Measurements from ENCODE around the gene MGAT5. TPM values are rescaled to one million over a fixed set of nuclear protein-coding genes. Genes with fewer than 3 reads are reported as not detected.

The MGAT5 gene
- total RNA-seq, 1 donor from 2014 or later, result 54.4 TPM

- intact Hi-C loops (cut with DNase I), result no loop called here
- H3K4me1 ChIP-seq, result peaks cover 21% of the 10 kb centered on the region
- ATAC-seq, result no peak
- no peaks in the 10 kb centered on the region for H3K27me3 ChIP-seq
- H3K4me3 ChIP-seq, result no peak overlapping the region
- TF ChIP-seq CTCF (IDR thresholded peaks at IDR 0.05), result no peak
- H3K9me3 ChIP-seq, result no peaks in the 10 kb centered on the region
- no peak for DNase-seq
- no peak overlapping the region for H3K27ac ChIP-seq
- no peaks in the 10 kb centered on the region for H3K36me3 ChIP-seq
These were observed 157.5 kb downstream of the MGAT5 start for GRCh38 chr2:134411279-134411827.

GRCh38 chr2:134411828-134412638, 158.2 kb downstream of the MGAT5 start:
- peaks cover 21% of the 10 kb centered on the region for H3K4me1 ChIP-seq
- no peaks in the 10 kb centered on the region for H3K9me3 ChIP-seq
- no peak overlapping the region for H3K27ac ChIP-seq
- H3K36me3 ChIP-seq, result no peaks in the 10 kb centered on the region
- no peak for DNase-seq
- H3K4me3 ChIP-seq, result no peak overlapping the region
- intact Hi-C loops (cut with DNase I), result no loop called here
- peak; percentile 66 for TF ChIP-seq CTCF (IDR thresholded peaks at IDR 0.05)
- no peaks in the 10 kb centered on the region for H3K27me3 ChIP-seq
- ATAC-seq, result peak; percentile 84

- Histone ChIP-seq H3K9me3 (no peaks in the 10 kb centered on the region), H3K27ac (no peak overlapping the region), H3K27me3 (no peaks in the 10 kb centered on the region), H3K36me3 (no peaks in the 10 kb centered on the region), H3K4me3 (no peak overlapping the region), H3K4me1 (peaks cover 21% of the 10 kb centered on the region)
- intact Hi-C loops (cut with DNase I), result no loop called here
- DNase-seq (no peak), ATAC-seq (no peak)
- TF ChIP-seq CTCF (IDR thresholded peaks at IDR 0.05), result no peak
These were observed 158.7 kb downstream of the MGAT5 start for GRCh38 chr2:134412639-134412999.

- H3K4me3 ChIP-seq, result no peak overlapping the region
- intact Hi-C loops (cut with DNase I), result no loop called here
- TF ChIP-seq CTCF (IDR thresholded peaks at IDR 0.05), result no peak
- H3K27ac ChIP-seq, result no peak overlapping the region
- no peaks in the 10 kb centered on the region for H3K27me3 ChIP-seq
- no peaks in the 10 kb centered on the region for H3K9me3 ChIP-seq
- peaks cover 20% of the 10 kb centered on the region for H3K4me1 ChIP-seq
- no peak for DNase-seq
- H3K36me3 ChIP-seq, result peaks cover 7% of the 10 kb centered on the region
- ATAC-seq, result no peak
These were observed 159.6 kb downstream of the MGAT5 start for GRCh38 chr2:134413430-134413829.

- no peak for ATAC-seq
These were observed 160.0 kb downstream of the MGAT5 start for GRCh38 chr2:134413912-134414311.

More at GRCh38 chr2:134413912-134414311, 160.0 kb downstream of the MGAT5 start:
- no peaks in the 10 kb centered on the region for H3K9me3 ChIP-seq
- H3K4me3 ChIP-seq, result no peak overlapping the region
- DNase-seq, result no peak
- no peaks in the 10 kb centered on the region for H3K27me3 ChIP-seq
- peaks cover 16% of the 10 kb centered on the region for H3K4me1 ChIP-seq
- intact Hi-C loops (cut with DNase I), result no loop called here
- no peak for TF ChIP-seq CTCF (IDR thresholded peaks at IDR 0.05)
- H3K36me3 ChIP-seq, result peaks cover 7% of the 10 kb centered on the region
- no peak overlapping the region for H3K27ac ChIP-seq

Data from upper lobe of right lung (tissue), 1 donor.